Measurements from ENCODE around the gene HAGHL.

GRCh38 chr16:732332-732731, 5.4 kb downstream of the HAGHL start:
- TF ChIP-seq CTCF (IDR thresholded peaks at IDR 0.05; ENCODE audit: borderline replicate concordance, extremely low read depth, low read length, poor library complexity, severe bottlenecking) = no peak
- no peak for TF ChIP-seq EZH2 (IDR thresholded peaks at IDR 0.05; ENCODE audit: borderline replicate concordance, low read depth, low read length, severe bottlenecking)
